NCI-H748 treated with DMSO at 0.1 percent for 48 hours (cell line): ENCODE results near the gene DDX21.
"Not testable (repeated sequence)": the region's sequence is repeated elsewhere in the genome, so short reads cannot be mapped to it uniquely, and the experiment has no call there.

ENCODE experiments used
- DNase-seq: peaks from one replicate; lab custom pipeline; 2025; lab: John Stamatoyannopoulos, UW

DDX21 gene

GRCh38 chr10:68955832-68956532 lies at the start of gene DDX21:
Gene DDX21 (plus strand): TSS chr10:68956170. CDS start chr10:68956226, 56 bp downstream.
- DNase-seq: peak; percentile 49

GRCh38 chr10:68924593-68924992 lies 31.4 kb upstream of the DDX21 start:
- no peak for DNase-seq

GRCh38 chr10:68925489-68925888 lies 30.5 kb upstream of the DDX21 start:
- no peak for DNase-seq

- not testable (repeated sequence) for DNase-seq
Measured at GRCh38 chr10:68929157-68929556, 26.8 kb upstream of the DDX21 start.

- not testable (repeated sequence) for DNase-seq
Measured at GRCh38 chr10:68929888-68930287, 26.1 kb upstream of the DDX21 start.

GRCh38 chr10:68932860-68933259 lies 23.1 kb upstream of the DDX21 start:
- DNase-seq: not testable (repeated sequence)

GRCh38 chr10:68934994-68935393 lies 21.0 kb upstream of the DDX21 start:
- no peak for DNase-seq

GRCh38 chr10:68938117-68938516 lies 17.9 kb upstream of the DDX21 start:
- no peak for DNase-seq

GRCh38 chr10:68938884-68939283 lies 17.1 kb upstream of the DDX21 start:
- no peak for DNase-seq

- not testable (repeated sequence) for DNase-seq
Measured at GRCh38 chr10:68940917-68941316, 15.1 kb upstream of the DDX21 start.

- no peak for DNase-seq
Measured at GRCh38 chr10:68950598-68950997, 5.4 kb upstream of the DDX21 start.

- DNase-seq: no peak
Measured at GRCh38 chr10:68954904-68955303, 1.1 kb upstream of the DDX21 start.

- no peak for DNase-seq
Measured at GRCh38 chr10:68955355-68955831, 577 bp upstream of the DDX21 start.

GRCh38 chr10:68957284-68957615 lies 1.3 kb downstream of the DDX21 start:
- no peak for DNase-seq

GRCh38 chr10:68957654-68958053 lies 1.7 kb downstream of the DDX21 start:
- DNase-seq: no peak

- no peak for DNase-seq
Measured at GRCh38 chr10:68959695-68960527, 3.9 kb downstream of the DDX21 start.

GRCh38 chr10:68963151-68963550 lies 7.2 kb downstream of the DDX21 start:
- DNase-seq: no peak

GRCh38 chr10:68973975-68974374 lies 18.0 kb downstream of the DDX21 start:
- no peak for DNase-seq

- DNase-seq: not testable (repeated sequence)
Measured at GRCh38 chr10:68975936-68976473, 20.0 kb downstream of the DDX21 start.

GRCh38 chr10:68979738-68980137 lies 23.8 kb downstream of the DDX21 start:
- not testable (repeated sequence) for DNase-seq

- DNase-seq: no peak
Measured at GRCh38 chr10:68981074-68981473, 25.1 kb downstream of the DDX21 start.

GRCh38 chr10:68982389-68982788 lies 26.4 kb downstream of the DDX21 start:
- no peak for DNase-seq

- DNase-seq: no peak
Measured at GRCh38 chr10:68987611-68988010, 31.6 kb downstream of the DDX21 start.
